Measurements from ENCODE around the gene WDFY4.

WDFY4 gene

DNA sequence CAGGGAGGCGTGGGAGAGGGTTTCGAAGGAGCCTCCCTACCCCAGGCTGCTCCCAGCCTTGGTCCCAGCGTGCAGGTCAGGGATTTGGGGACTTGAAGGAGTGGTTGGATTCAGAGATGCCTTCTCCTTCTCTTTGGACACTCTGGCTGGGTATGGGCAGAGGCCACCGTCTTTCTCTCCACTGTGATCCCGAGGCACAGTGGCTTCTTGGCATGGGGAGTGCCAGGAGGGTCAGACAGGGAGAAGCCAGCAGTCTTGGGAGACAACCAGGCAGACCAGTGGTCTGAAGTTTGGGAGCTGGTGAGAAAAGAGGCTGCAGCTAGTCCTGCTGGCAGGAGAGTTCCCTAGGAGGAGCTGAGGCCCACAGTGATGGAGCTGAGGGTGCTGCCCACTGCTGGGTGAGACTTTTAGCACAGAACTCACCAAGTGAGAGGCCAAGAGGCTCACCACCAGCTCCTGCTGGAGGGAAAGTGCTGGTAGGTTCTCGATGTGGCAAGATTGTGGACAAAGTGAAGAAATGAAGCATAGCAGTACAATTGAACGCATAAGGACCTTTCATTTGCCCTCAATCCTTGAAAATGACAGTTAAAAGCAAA is 35.2 kb upstream of the WDFY4 start:
- H3K4me3 ChIP-seq (ENCODE audit: low read depth, low read length) = no peak overlapping the region
- DNase-seq (ENCODE audit: low read depth) = no peak
- TF ChIP-seq, protein P1, sequence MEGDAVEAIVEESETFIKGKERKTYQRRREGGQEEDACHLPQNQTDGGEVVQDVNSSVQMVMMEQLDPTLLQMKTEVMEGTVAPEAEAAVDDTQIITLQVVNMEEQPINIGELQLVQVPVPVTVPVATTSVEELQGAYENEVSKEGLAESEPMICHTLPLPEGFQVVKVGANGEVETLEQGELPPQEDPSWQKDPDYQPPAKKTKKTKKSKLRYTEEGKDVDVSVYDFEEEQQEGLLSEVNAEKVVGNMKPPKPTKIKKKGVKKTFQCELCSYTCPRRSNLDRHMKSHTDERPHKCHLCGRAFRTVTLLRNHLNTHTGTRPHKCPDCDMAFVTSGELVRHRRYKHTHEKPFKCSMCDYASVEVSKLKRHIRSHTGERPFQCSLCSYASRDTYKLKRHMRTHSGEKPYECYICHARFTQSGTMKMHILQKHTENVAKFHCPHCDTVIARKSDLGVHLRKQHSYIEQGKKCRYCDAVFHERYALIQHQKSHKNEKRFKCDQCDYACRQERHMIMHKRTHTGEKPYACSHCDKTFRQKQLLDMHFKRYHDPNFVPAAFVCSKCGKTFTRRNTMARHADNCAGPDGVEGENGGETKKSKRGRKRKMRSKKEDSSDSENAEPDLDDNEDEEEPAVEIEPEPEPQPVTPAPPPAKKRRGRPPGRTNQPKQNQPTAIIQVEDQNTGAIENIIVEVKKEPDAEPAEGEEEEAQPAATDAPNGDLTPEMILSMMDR (IDR thresholded peaks at IDR 0.05; ENCODE audit: control insufficient read depth, extremely low read depth, insufficient read depth) = no peak

DNA sequence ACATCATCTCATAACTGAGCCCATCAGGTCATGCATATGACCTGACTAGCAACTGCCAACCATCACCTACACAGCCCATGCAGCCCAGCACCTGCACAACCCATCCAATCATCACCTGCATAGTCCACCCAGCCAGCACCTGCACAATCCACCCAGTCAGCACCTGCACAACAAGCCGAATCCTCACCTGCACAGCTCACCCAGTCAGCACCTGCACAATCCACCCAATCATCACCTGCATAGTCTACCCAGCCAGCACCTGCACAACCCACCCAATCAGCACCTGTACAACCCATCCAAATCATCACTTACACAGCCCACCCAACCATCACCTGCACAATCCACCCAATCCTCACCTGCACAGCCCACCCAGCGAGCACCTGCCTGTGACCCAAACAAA is 33.4 kb upstream of the WDFY4 start:
- TF ChIP-seq, protein P1 (IDR thresholded peaks at IDR 0.05; ENCODE audit: control insufficient read depth, extremely low read depth, insufficient read depth) = no peak
- H3K4me3 ChIP-seq (ENCODE audit: low read depth, low read length) = no peak overlapping the region
- DNase-seq (ENCODE audit: low read depth) = no peak

DNA sequence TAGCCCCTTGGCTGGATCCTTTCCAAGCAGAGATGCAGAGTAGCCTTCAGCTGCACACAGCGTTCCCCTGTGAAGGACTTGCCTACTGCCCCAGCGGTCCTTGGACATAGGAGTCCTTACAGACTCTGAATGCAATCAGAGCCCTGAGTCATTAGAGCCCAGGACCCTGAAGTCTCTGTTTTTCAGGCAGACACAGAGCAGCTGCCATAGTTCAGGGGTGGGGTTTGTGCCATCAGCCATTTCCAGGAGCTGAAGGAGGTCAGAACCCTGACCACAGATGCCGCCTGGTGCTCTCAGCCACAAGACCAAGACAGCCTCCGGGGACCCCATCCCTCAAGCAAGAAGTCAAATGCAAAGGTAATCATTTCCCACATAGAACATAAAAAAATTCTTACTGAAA is 32.8 kb upstream of the WDFY4 start:
- no peak overlapping the region for H3K4me3 ChIP-seq (ENCODE audit: low read depth, low read length)
- DNase-seq (ENCODE audit: low read depth) = no peak
- TF ChIP-seq, protein P1 (IDR thresholded peaks at IDR 0.05; ENCODE audit: control insufficient read depth, extremely low read depth, insufficient read depth) = no peak

DNA sequence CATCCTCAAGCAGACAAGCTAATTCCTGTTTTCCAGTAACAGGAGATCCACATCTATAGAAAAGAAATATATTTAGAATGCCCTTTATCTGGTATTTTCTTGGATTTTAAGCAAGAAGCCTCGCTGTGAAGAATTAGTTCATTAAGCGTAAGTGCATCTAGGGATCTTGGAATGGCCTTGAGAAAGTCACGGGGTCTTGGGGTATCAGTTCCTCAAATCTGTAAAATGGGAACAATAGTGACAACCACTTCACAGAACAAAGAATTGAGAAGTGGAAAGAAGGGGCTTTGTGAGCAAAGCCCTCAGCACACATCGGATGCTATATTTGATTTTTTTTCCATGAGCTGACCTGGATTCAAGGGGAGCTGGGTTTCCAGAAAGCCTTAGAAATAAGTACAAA is 32.3 kb upstream of the WDFY4 start:
- no peak for DNase-seq (ENCODE audit: low read depth)

DNA sequence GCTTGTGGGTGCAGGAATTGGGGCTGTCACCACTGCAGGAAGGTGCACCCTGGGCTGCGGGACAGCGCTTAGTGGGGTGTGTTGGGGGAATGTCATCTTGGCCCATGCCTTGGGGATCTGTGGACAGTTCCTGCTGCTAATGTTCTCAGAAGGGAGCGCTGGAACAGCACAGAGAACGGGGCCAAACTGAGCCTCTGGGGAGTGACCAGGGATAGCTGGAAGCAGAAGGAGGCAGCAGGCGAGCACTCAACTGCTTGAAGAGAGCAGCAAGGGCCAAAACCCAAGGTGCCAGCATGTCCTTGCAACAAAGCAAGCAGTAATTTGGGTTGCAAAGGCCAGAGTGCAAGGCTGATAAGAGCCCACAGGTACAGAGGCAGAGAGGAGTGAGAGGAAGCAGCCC is 31.3 kb upstream of the WDFY4 start:
- TF ChIP-seq, protein P1 (IDR thresholded peaks at IDR 0.05; ENCODE audit: control insufficient read depth, extremely low read depth, insufficient read depth) = no peak
- no peak overlapping the region for H3K4me3 ChIP-seq (ENCODE audit: low read depth, low read length)
- no peak for DNase-seq (ENCODE audit: low read depth)

More for the DNA sequence above, 32.3 kb upstream of the WDFY4 start:
- TF ChIP-seq, protein P1 (IDR thresholded peaks at IDR 0.05; ENCODE audit: control insufficient read depth, extremely low read depth, insufficient read depth) = no peak
- no peak overlapping the region for H3K4me3 ChIP-seq (ENCODE audit: low read depth, low read length)

DNA sequence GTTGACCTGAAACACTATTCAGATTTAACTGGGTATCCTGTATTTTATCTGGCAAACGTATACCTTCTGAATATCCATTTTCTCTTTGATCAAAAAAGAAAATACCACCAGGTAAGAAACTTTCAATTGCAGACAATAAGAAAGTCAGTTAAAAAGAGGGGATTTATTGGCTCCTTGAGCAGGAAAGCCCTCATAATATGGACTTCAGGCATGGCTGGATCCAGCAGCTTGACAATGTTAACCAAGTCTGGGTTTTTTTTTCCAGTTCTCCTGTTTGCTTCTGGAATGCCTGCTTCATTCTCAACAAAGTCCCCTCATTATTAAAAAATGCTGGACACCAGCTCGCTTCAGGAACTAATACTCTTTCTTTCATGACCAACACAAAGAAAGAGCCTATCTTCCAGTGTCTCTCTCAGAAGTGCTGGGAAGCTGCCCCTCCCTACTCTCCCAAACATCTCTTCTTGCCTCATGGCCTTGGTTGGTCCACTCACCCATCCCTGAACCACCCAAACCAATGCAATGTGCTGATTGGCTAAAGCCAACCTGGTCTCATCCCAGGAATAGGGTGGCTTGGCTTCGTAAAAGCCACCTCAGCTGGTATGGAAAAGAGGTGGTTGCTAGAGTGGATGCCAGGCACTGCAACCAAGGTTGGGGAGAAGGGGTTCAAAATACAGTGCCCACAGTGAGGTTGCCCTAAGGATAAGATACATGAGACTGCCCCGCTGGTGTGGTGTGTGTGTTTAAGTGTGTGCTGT is 30.6 kb upstream of the WDFY4 start:
- TF ChIP-seq, protein P1 (IDR thresholded peaks at IDR 0.05; ENCODE audit: control insufficient read depth, extremely low read depth, insufficient read depth) = no peak
- no peak for DNase-seq (ENCODE audit: low read depth)
- no peak overlapping the region for H3K4me3 ChIP-seq (ENCODE audit: low read depth, low read length)

All from LNCaP clone FGC (cell line).